Measurements from ENCODE around the gene CAPN2.
A peak's percentile ranks its signal among the peaks of the same experiment; 100 is the strongest.

Gene CAPN2

GRCh38 chr1:223702735-223703667 lies 9.3 kb upstream of the CAPN2 start:
- DNase-seq (ENCODE audit: low read depth): no peak

DNA sequence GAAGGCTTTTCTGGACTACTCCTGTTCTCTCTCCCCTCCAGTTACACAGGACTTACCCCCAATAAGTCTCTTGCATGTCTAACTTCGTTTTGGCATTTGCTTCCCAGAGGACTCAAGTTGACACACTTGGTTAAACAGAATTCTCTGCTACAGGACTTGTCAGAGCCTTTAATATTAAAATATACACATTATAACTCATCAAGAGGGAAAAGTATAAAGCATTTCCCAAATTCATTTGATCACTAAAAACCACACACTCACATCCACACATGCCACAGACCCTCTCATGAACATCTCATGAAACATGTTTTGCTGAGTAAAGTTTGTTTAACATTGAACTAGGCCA lies 8.7 kb upstream of the CAPN2 start:
- DNase-seq (ENCODE audit: low read depth): no peak

GRCh38 chr1:223704921-223705878 lies 7.1 kb upstream of the CAPN2 start:
- DNase-seq (ENCODE audit: low read depth): no peak

- no peak for DNase-seq (ENCODE audit: low read depth)
Measured at GRCh38 chr1:223706077-223706973, 6.0 kb upstream of the CAPN2 start.

DNA sequence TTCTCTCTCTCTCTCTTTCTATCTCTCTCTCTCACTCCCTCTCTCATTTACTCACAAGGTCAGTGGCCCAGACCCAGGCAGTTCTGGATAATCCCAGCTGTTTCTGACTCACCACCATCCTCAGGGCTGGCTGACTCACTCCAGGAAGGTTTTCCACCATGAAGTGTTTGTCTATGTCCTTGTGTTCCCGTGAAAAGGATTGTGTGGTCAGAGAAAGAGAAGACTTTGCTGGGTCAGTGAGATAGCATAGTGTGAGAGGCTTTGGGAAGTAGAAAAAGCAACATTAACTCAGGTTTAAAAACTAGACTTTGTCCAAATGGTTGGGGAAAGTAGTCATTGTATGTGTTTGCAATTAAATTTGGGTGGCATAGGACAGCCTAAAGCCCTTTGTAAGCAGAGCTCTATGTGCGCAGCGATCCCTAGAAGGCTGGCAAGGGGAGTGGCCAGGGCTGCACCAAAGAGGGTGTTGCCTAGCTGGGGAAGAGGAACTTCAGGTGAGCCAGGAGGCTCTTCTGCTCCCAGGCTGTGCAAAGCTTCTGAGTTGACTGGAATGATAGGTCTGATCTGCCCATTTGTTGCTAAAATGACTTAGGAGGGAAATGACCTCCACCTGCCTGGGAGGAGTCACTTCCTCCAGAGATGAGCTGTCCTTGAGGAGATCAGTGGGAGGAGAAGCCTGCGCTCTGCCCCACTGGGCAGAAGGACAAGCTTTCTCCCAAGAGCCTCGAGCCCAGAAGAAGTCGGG lies 4.9 kb upstream of the CAPN2 start:
- DNase-seq (ENCODE audit: low read depth): peak; percentile 94

DNA sequence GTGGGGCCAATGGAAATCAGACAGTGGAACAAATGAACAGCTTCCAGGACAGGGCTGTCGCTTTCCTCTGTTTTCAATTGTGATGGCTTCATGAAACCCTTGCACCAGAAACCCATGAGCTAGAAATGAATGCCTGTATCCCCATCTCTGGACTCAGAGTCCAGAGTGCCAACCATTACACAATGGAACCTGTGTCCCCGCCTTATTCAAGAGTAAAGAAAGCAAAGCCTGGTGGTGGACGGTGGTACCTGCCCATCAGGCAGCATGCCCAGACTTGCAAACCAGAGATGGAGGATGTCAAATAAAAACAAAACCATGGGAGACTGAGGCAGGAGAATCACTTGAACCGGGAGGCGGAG lies 4.4 kb upstream of the CAPN2 start:
- no peak for DNase-seq (ENCODE audit: low read depth)

DNA sequence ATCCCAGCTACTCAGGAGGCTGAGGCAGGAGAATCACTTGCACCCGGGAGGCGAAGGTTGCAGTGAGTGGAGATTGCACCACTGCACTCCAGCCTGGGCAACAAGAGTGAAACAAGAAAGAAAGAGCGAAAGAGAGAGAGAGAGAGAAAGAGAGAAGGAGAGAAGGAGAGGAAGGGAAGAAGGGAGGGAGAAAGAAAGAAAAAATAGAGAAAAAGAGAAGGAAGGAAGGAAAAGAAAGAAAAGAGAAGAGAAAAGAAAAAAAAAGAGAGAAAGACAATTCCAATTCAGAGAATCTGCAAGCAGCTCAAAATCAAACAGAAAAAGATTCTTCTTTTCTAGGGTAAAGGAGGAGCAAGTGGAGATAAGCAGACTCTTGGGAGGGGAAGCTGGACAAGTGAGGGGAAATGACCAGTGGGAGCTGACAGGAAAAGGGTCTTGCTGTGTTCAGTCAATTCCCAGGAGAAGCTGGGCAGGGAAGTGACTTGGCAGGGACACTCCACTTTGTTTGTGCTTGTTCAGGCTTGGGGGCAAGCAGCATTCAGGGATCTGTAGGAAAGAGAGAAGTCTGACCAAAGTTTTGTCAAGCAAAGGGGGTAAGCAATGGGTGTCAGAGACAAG lies 3.6 kb upstream of the CAPN2 start:
- DNase-seq (ENCODE audit: low read depth): no peak

DNA sequence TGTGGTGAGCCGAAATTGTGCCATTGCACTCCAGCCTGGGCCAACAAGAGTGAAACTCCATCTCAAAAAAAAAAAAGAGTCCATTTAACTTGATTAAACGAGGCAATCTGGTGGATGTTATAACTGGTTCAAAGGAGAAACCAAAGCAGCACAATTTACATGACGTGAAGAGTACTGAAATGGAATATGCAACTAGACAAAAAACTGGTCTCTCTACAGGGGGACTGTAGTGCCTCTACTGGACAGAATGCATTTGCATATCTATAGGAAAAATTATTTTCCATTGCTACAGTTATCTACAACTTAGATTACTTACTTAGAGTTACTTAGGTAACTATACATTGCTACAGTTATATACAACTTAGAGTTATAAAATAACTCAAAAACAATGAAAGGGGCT lies 2.7 kb upstream of the CAPN2 start:
- no peak for DNase-seq (ENCODE audit: low read depth)

- no peak for DNase-seq (ENCODE audit: low read depth)
Measured at GRCh38 chr1:223710179-223711133, 1.9 kb upstream of the CAPN2 start.

DNA sequence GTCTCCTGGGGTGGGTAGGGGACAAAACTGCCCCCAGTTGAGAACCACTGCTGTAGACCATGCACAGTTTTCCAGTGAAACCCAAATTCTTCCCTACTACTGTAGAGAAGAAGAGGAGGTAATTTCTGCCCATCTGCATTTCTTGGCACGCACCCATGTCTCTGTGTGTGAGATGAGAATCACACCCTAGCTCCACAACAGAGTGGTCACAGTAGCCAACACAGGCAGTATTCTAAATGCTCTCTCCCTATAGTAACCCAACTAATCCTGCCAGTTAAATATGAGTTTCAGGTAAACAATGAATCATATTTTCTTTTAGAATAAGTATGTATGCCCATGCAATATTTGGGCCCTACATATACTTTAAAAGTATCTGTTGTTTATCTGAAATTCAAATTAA lies 1.2 kb upstream of the CAPN2 start:
- no peak for DNase-seq (ENCODE audit: low read depth)

- no peak for DNase-seq (ENCODE audit: low read depth)
Measured at GRCh38 chr1:223711747-223712193, 569 bp upstream of the CAPN2 start.

DNA sequence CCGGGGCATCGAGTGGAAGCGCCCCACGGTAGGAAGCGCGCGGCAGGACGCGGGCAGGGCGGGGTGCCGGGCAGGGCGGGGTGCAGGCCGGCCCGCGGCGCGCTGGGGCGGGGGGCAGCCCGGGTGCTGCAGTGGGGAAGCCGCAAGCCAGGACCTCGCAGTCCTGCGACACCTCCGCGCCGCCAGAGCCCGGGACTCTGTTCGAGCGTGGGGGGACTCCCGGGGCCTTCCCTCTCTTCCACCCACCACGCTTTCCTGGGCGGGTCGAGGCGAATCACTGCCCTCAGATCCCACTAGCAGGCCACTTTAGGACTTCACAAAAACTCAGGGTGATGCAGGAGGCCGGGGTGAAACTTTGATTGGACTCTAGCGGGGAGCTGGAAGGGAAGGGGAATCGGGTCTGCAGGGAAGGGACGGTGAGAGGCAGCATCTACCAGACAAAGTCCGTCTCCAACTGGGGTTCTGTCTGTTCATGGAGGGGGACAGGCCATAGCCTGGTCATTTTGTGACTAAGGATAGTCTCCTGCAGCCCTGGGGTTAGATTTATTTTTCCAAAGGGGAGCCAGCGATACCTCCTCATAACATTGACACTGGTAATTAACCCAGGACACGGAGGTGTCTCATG lies 623 bp downstream of the CAPN2 start:
- DNase-seq (ENCODE audit: low read depth): no peak

DNA sequence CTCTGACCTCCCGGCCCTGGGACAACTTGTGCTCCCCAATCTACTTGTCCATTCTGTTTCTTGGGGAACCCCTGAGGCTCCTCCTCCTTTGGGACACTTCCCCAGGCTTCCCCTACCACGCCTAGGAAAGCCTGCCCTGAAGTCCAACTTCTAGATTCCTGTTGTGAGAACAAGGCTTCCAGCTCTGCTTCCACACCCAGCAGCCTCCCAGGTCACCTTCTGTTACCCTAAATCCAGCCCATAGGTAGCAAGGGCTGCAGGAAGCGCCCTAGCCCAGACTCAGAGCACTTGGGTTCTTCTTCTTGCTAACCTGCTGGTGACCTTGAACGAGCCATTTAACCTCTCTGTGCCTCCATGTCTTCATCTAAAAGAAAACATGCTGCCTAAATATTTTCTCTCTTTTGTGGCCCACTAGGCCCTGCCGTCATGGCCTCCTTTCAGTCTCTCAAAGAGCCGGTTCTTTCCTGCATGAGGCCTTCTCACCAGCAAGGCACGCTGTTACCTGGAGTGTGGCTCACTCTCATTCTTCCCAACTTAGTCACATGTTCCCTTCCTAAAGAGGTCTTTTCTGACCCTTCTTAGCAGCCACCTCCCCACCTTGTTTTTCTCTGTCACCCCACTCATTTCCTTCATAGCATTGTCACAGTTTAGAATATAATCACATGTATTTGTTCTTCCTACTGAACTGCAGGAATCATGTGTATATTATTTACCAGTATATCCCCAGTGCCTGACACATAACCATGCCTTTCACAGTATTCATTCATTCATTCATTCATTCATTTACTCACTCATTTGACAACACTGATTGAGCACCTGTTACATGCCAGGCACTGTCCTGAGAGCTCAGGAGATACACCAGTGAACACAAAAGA lies 1.4 kb downstream of the CAPN2 start:
- DNase-seq (ENCODE audit: low read depth): no peak

- DNase-seq (ENCODE audit: low read depth): no peak
Measured at GRCh38 chr1:223714421-223714724, 2.0 kb downstream of the CAPN2 start.

- no peak for DNase-seq (ENCODE audit: low read depth)
Measured at GRCh38 chr1:223714849-223715603, 2.7 kb downstream of the CAPN2 start.

DNA sequence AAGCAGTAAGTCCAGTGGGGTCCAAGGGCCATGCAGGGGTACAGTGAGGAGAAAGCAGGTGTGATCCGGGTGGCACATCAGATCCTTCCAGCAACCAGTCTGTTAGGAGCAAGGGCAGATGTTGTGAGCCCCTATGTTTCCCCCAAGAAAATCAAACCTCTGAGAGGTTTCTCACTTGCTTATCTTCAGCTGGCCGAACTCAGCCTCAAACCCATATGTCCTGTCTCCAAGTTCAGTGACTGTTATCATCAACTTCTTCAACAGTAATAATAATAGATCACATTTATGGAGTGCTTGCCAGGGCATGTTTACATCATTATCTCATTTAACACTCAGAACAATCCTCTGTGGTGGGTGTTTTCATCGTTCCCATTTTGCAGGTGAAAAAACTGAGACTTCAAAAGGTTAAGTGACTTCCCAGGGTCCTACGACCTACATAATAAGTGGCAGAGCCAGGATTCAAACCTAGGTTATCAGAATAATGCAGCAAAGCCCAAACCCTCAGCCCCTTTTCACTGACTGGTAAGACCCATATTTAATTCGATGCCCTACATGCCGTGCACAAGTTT lies 3.3 kb downstream of the CAPN2 start:
- no peak for DNase-seq (ENCODE audit: low read depth)

- no peak for DNase-seq (ENCODE audit: low read depth)
Measured at GRCh38 chr1:223716302-223716862, 4.0 kb downstream of the CAPN2 start.

All from HS-27A (cell line).